Transverse colon (tissue), 4 donors: Measurements from ENCODE around the gene IQSEC3.

Source experiments
- CTCF ChIP-seq, 5 experiments: fragments of 200-600 bp in 3 of 5; fragments of 450-650 bp in 2 of 5; sonication (generic) in 3 of 5; IDR thresholded peaks; 1 replicate in 2 of 5; 2 replicates in 3 of 5; pipeline ENCODE4 v1.5.1; 2016 to 2017; ENCODE audit warnings: antibody characterized with exemption in 5 of 5, inconsistent platforms in 3 of 5, mild to moderate bottlenecking in 2 of 5, moderate library complexity in 1 of 5
- POLR2A ChIP-seq: fragments of 450-650 bp; IDR thresholded peaks from one replicate; pipeline ENCODE4 v1.6.1; 2016; ENCODE audit warnings: antibody characterized with exemption, mild to moderate bottlenecking, moderate library complexity
- POLR2AphosphoS5 ChIP-seq, 3 donors: sonication (generic); formaldehyde crosslinking; IDR thresholded peaks; one replicate each; pipeline ENCODE4 v1.6.1; 2016; ENCODE audit warnings: antibody characterized with exemption in 3 of 3

- TF ChIP-seq CTCF (IDR thresholded peaks at IDR 0.05) (no peak), POLR2A (no peak), POLR2AphosphoS5 (IDR thresholded peaks at IDR 0.05) (no peak)
These were observed 112.7 kb downstream of the IQSEC3 start for GRCh38 chr12:179131-179884.
